Nephron (organoid): ENCODE data around the gene AGO3.
"Not testable (repeated sequence)": the region's sequence is repeated elsewhere in the genome, so short reads cannot be mapped to it uniquely, and the experiment has no call there.

Source experiments
- H3K27ac Mint-ChIP-seq, 3 experiments: 2 replicates each; pipeline ENCODE4 v1.8.0; 2020; ENCODE audit warnings: mixed read lengths in 3 of 3, mild to moderate bottlenecking in 2 of 3, moderate library complexity in 1 of 3
- H3K27me3 Mint-ChIP-seq: 2 replicates; pipeline ENCODE4 v1.8.0; 2021; ENCODE audit warnings: low read depth, mild to moderate bottlenecking, moderate library complexity, mixed read lengths
- H3K36me3 Mint-ChIP-seq: 2 replicates; pipeline ENCODE4 v1.8.0; 2020; ENCODE audit warnings: low read depth, mixed read lengths
- H3K4me1 Mint-ChIP-seq: 2 replicates; pipeline ENCODE4 v1.8.0; 2020; ENCODE audit warnings: mixed read lengths
- H3K4me3 Mint-ChIP-seq, 3 experiments: 2 replicates each; pipeline ENCODE4 v1.8.0; 2020; ENCODE audit warnings: mild to moderate bottlenecking in 3 of 3, mixed read lengths in 3 of 3, moderate library complexity in 2 of 3
- H3K9me3 Mint-ChIP-seq: 2 replicates; pipeline ENCODE4 v1.8.0; 2020; ENCODE audit warnings: mixed read lengths
- CTCF ChIP-seq, 3 experiments: fragments of 200-600 bp; sonication (generic); IDR thresholded peaks; one replicate each; pipeline ENCODE4 v1.5.0; 2021; ENCODE audit warnings: antibody characterized with exemption in 3 of 3; ENCODE audit not compliant: unreplicated experiment in 3 of 3

The AGO3 gene

GRCh38 chr1:36023098-36023769 is 92.3 kb downstream of the AGO3 start:
- no peaks in the 10 kb centered on the region for H3K27me3 Mint-ChIP-seq
- peaks cover 65% of the 10 kb centered on the region for H3K36me3 Mint-ChIP-seq
- no peak overlapping the region for H3K27ac Mint-ChIP-seq
- peaks cover 3% of the 10 kb centered on the region for H3K9me3 Mint-ChIP-seq
- no peak overlapping the region for H3K4me3 Mint-ChIP-seq
- TF ChIP-seq CTCF (IDR thresholded peaks at IDR 0.05; ENCODE audit: unreplicated experiment in 3 of 3): no peak
- no peaks in the 10 kb centered on the region for H3K4me1 Mint-ChIP-seq

- not testable (repeated sequence) for H3K27me3 Mint-ChIP-seq, H3K4me3 Mint-ChIP-seq, H3K4me1 Mint-ChIP-seq, H3K27ac Mint-ChIP-seq, H3K9me3 Mint-ChIP-seq
- H3K36me3 Mint-ChIP-seq: peaks cover 65% of the 10 kb centered on the region
Measured at GRCh38 chr1:36024024-36024423, 93.1 kb downstream of the AGO3 start.

- H3K9me3 Mint-ChIP-seq: peaks cover 8% of the 10 kb centered on the region
- H3K4me1 Mint-ChIP-seq: no peaks in the 10 kb centered on the region
- no peak for TF ChIP-seq CTCF (IDR thresholded peaks at IDR 0.05; ENCODE audit: unreplicated experiment in 3 of 3)
- no peaks in the 10 kb centered on the region for H3K27me3 Mint-ChIP-seq
- no peak overlapping the region for H3K27ac Mint-ChIP-seq
- no peak overlapping the region for H3K4me3 Mint-ChIP-seq
- H3K36me3 Mint-ChIP-seq: peaks cover 64% of the 10 kb centered on the region
Measured at GRCh38 chr1:36024847-36025246, 93.9 kb downstream of the AGO3 start.

GRCh38 chr1:36027766-36028165 is 96.9 kb downstream of the AGO3 start:
- no peaks in the 10 kb centered on the region for H3K4me1 Mint-ChIP-seq
- H3K36me3 Mint-ChIP-seq: peaks cover 81% of the 10 kb centered on the region
- peaks cover 8% of the 10 kb centered on the region for H3K9me3 Mint-ChIP-seq
- no peak overlapping the region for H3K27ac Mint-ChIP-seq
- no peak for TF ChIP-seq CTCF (IDR thresholded peaks at IDR 0.05; ENCODE audit: unreplicated experiment in 3 of 3)
- no peak overlapping the region for H3K4me3 Mint-ChIP-seq
- no peaks in the 10 kb centered on the region for H3K27me3 Mint-ChIP-seq

- Mint-ChIP-seq H3K4me1 (no peaks in the 10 kb centered on the region), H3K36me3 (peaks cover 80% of the 10 kb centered on the region), H3K9me3 (peaks cover 8% of the 10 kb centered on the region), H3K27me3 (no peaks in the 10 kb centered on the region), H3K27ac (no peak overlapping the region), H3K4me3 (no peak overlapping the region)
- no peak for TF ChIP-seq CTCF (IDR thresholded peaks at IDR 0.05; ENCODE audit: unreplicated experiment in 3 of 3)
Measured at GRCh38 chr1:36031441-36031840, 100.5 kb downstream of the AGO3 start.

GRCh38 chr1:36034692-36035091 is 103.8 kb downstream of the AGO3 start:
- Mint-ChIP-seq H3K4me1 (no peaks in the 10 kb centered on the region), H3K27ac (no peak overlapping the region), H3K36me3 (peaks cover 65% of the 10 kb centered on the region), H3K4me3 (no peak overlapping the region), H3K27me3 (no peaks in the 10 kb centered on the region), H3K9me3 (no peaks in the 10 kb centered on the region)
- no peak for TF ChIP-seq CTCF (IDR thresholded peaks at IDR 0.05; ENCODE audit: unreplicated experiment in 3 of 3)
